Measurements from ENCODE around the gene IL22RA1.

The IL22RA1 gene

DNA sequence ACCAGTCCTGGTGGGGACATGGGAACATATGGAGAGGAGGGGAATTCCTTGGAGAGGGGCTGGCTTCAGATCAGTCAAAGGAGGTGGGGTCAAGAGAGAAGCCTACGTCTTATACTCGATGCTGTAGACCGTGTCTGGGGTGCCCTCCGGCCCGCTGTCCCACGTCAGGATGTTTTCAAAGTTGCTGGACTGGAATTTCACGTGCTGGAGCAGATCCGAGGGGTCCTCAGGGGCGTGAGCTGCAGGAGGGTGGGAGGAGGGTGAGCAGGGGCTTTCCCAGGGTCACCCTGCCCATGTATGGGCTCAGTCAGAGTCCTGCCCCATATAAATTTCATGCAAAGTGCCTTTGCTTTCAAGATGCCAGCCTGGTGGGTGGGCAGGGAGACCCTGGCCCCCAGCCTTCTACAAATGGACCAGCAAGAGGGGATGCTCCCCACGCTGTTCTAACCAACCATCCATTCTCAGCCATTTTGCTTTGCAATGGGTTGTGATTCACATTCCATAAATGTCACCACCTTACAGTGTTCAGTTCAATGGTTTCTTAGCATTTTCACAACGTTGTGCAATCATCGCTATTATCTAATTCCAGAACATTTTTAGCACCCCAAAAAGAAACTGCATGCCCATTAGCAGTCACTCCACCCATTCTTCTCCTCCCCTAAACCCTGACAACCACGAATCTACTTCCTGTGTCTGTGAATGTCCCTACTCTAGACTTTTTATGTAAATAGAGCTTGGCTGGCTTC, 4.3 kb downstream of the IL22RA1 start:
- DNase-seq (ENCODE audit: low spot score) = no peak

GRCh38 chr1:24136956-24137539, 5.9 kb downstream of the IL22RA1 start:
- no peak for DNase-seq (ENCODE audit: low spot score)

- no peak for DNase-seq (ENCODE audit: low spot score)
Observed at GRCh38 chr1:24134376-24134775, 8.6 kb downstream of the IL22RA1 start.

- no peak for DNase-seq (ENCODE audit: low spot score)
Observed at GRCh38 chr1:24133819-24134218, 9.1 kb downstream of the IL22RA1 start.

DNA sequence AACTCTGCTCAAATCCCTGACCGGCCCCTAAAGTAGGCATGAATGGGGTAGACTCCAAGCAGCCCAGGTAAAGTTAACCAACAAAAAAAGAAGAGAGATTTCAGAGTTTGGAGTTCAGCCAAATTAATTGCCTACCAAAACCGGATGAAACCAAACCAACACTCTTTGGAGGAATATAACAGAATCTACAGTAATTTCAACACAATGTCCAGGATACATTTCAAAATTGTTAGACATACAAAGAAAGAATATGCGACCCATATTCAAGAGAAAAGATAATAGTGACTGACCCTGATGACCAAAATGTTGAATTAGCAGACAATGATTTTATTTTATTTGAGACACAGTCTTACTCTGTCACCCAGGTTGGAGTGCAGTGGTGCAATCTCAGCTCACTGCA, 12.6 kb downstream of the IL22RA1 start:
- DNase-seq (ENCODE audit: low spot score) = no peak

- no peak for DNase-seq (ENCODE audit: low spot score)
Observed at GRCh38 chr1:24127801-24128363, 15.1 kb downstream of the IL22RA1 start.

- no peak for DNase-seq (ENCODE audit: low spot score)
Observed at GRCh38 chr1:24127134-24127800, 15.7 kb downstream of the IL22RA1 start.

- no peak for DNase-seq (ENCODE audit: low spot score)
Observed at GRCh38 chr1:24126672-24127023, 16.3 kb downstream of the IL22RA1 start.

GRCh38 chr1:24126018-24126671, 16.8 kb downstream of the IL22RA1 start:
- peak; percentile 57 for DNase-seq (ENCODE audit: low spot score)

DNA sequence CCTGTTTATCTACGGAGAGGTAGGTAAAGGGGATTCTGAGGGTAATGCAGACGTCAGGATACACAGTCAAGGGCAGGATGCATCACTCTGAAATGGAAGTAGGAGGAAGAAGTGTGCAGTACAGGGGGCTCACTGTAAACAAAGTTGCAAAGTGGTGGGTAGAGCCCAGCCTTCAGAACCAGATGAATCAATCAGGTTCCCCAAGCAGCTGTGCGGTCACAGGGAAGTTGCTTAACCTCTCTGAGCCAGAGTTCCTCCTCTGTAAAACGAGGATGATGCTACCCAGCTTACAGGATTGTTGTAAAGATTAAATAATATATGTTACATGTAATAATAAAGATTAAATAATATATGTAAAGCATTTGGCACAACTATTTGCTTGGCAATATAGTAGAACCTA, 17.5 kb downstream of the IL22RA1 start:
- DNase-seq (ENCODE audit: low spot score) = no peak

DNA sequence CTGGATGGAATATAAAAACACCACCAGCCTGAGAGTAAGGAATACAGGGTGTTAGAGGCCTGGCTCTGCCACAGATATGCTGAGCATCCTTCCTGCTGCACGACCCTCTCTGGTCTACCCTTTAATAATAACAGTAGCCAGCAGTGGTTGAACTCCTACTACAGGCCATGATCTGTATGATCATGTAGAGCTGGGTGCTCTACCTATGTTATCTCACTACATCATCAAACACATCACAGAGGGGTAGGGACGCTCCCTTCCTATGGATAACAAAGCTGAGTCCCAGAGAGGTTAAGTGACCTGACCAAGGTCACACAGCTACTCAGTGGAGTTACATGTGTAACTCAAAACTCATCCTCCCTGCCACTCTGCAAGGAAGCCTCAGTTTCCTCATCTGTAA, 18.0 kb downstream of the IL22RA1 start:
- DNase-seq (ENCODE audit: low spot score) = no peak

DNA sequence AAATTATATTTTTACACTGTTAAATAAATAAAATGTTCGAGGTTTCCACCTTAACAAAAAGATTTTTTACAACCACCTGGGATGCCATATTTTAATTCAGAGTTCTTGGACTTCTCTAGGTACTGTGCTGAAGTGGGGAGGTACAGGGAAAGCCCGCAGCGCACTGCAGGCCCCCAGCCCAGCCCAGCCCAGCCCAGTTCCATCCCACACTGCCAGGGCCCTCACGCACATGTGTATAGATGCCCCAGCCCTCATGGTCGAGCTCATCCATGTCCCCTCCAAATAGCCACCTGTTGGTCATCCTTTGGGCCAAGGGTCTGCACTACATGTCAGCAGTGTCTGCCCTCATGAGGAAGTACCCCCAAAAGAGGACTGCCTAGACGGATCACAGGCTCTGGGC, 19.3 kb downstream of the IL22RA1 start:
- DNase-seq (ENCODE audit: low spot score) = no peak

GRCh38 chr1:24122776-24123175, 20.2 kb downstream of the IL22RA1 start:
- no peak for DNase-seq (ENCODE audit: low spot score)

DNA sequence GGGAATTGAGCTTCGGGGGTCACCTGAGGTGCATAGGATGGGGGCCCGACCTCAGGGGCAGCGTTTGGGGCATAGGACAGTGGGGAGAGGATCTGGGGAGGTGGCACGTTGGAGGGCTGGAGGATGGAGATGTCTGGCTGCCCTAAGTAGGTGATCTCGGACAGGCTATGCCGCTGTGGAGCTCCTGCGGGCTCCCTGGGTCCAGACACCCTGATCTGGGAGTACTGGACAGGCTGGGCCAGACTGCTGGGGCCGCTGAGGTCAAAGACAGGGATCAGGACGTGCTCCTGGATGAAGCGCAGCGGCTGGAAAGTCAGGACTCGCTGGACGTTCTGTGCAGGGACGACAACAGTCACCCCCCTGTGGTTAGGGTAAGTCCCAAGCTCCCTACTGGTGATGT, 21.5 kb downstream of the IL22RA1 start:
- DNase-seq (ENCODE audit: low spot score) = no peak

DNA sequence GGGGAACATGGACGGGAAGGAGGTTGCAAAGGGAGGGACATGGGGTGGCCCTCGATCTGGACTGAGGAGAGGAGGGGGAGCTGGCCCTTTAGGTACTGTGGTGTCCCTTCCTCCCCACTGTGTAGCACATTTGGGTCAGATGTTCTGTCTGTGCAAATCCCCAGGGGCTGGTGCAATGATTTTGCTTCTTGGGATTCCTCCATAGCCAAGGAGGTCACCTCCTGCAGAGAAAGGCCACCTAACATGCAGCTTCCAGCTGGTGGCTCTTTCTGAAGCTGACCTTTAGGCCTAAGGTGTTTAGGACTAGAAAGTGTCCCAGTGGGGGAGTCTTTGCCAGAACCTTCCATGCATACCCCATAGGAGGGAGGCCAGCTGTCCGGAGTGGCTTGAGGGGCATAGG, 22.0 kb downstream of the IL22RA1 start:
- no peak for DNase-seq (ENCODE audit: low spot score)

GRCh38 chr1:24119859-24120756, 22.8 kb downstream of the IL22RA1 start:
- peak; percentile 44 for DNase-seq (ENCODE audit: low spot score)

GRCh38 chr1:24119489-24119858, 23.5 kb downstream of the IL22RA1 start:
- no peak for DNase-seq (ENCODE audit: low spot score)

DNA sequence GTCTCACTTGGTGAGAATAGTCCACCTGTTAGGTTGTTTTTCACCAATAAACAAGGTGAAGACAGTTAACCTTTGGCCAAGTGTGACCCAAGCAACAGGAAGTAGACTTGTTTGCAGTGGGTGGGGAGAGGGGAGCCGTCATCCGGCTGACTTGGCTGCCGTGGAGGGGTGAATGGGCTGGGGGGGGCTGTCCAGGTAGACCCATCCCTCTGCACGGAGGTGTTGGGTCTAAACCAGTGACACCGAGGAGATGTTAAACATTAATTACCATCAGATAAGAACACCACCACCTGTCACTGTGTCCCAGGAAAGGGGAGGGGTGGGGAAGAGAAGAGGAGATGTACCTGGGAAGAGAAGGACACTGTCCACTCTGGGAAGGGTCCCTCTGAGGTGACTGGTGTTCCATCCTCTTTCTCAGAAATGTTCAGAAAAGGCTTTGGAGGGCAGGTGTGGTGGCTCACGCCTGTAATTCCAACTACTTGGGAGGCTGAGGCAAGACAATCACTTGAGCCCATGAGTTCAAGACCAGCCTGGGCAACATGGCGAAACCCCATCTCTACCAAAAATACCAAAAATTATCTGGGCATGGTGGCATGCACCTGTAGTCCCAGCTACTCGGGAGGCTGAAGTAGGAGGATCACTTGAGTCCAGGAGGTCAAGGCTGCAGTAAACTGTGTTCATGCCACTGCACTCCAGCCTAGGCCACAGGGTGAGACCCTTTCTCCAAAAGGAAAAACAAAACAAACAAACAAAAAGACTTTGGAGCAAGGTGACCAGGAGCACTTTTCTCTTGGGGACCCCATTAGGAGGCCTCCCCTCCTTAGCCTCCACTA, 24.3 kb downstream of the IL22RA1 start:
- no peak for DNase-seq (ENCODE audit: low spot score)

DNA sequence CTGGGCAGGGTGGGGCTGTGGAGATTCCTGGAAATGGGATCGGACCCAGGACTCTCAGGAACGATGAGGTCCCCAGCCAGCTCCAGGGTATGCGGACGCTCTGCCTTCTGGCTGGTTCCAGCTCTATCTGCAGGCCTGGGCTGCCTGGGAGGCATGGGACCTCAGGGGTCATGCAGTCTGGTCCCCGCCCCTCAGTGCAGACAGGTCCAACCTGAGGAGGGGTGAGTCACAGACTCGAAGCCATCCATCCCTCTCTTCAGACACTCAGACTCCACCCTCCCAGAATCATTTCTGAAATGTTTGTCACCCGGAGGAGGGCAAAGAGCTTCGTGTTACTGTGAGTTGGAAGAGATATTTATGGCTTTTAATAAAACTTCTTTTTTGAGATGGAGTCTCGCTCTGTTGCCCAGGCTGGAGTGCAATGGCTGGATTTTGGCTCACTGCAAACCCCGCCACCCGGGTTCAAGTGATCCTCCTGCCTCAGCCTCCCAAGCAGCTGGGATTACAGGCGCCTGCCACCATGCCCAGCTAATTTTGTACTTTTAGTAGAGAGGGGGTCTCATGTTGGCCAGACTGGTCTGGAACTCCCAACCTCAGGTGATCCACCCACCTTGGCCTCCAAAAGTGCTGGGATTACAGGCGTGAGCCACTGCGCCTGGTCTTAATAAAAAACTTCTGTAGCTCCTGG, 25.1 kb downstream of the IL22RA1 start:
- peak; percentile 64 for DNase-seq (ENCODE audit: low spot score)

- DNase-seq (ENCODE audit: low spot score) = no peak
Observed at GRCh38 chr1:24117132-24117531, 25.8 kb downstream of the IL22RA1 start.
